DOHH2 (cell line): ENCODE data around the gene YBEY.

Experiments used
- EZH2phosphoT487 ChIP-seq: fragments of 200-600 bp; sonication (generic); IDR thresholded peaks from 2 replicates; pipeline ENCODE4 v1.6.1; 2017; ENCODE audit warnings: borderline replicate concordance, mild to moderate bottlenecking, antibody characterized with exemption, low read length, moderate library complexity, mixed read lengths
- TF ChIP-seq, protein P1 (sequence below): fragments of 200-600 bp; sonication (generic); IDR thresholded peaks from one replicate; pipeline ENCODE4 v1.5.1; 2014; ENCODE audit warnings: antibody characterized with exemption, mild to moderate bottlenecking, low read depth, low read length; ENCODE audit not compliant: poor library complexity, severe bottlenecking

DNA sequence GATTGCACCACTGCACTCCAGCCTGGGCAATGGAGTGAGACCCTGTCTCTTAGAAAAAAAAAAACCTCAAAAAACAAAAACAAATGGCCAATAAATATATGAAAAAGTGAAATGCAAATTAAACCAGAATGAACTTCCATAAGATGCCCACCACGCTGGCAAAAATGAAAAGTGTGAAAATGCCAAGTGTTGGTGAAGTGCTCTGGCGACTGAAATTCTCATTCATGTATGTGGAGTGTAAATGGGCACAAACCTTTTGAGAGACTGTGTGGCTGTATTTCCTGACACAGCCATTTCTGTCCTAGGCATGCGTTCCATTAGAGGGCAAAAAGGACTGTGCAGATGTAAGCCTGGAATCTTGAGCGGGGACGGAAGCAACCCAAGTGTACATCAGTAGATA lies 18.3 kb downstream of the YBEY start:
- TF ChIP-seq, protein P1, sequence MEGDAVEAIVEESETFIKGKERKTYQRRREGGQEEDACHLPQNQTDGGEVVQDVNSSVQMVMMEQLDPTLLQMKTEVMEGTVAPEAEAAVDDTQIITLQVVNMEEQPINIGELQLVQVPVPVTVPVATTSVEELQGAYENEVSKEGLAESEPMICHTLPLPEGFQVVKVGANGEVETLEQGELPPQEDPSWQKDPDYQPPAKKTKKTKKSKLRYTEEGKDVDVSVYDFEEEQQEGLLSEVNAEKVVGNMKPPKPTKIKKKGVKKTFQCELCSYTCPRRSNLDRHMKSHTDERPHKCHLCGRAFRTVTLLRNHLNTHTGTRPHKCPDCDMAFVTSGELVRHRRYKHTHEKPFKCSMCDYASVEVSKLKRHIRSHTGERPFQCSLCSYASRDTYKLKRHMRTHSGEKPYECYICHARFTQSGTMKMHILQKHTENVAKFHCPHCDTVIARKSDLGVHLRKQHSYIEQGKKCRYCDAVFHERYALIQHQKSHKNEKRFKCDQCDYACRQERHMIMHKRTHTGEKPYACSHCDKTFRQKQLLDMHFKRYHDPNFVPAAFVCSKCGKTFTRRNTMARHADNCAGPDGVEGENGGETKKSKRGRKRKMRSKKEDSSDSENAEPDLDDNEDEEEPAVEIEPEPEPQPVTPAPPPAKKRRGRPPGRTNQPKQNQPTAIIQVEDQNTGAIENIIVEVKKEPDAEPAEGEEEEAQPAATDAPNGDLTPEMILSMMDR: no peak
- no peak for TF ChIP-seq EZH2phosphoT487
